ENCODE data around the gene CSE1L. TPM values are rescaled to one million over a fixed set of nuclear protein-coding genes. Genes with fewer than 3 reads are reported as not detected.

Gene CSE1L
- polyA plus RNA-seq, 1 of the 3 experiments (the other 2 are of a cell fraction) = 18.8 TPM

- POLR2A ChIA-PET = no interaction called here
- TF ChIP-seq CHD2 (IDR thresholded peaks at IDR 0.05; ENCODE audit: low read length, partially characterized antibody) (no peak), POLR2AphosphoS5 (IDR thresholded peaks at IDR 0.05; ENCODE audit: low read depth, low read length) (no peak), GABPA (IDR thresholded peaks at IDR 0.05; ENCODE audit: low read depth) (no peak), RCOR1 (IDR thresholded peaks at IDR 0.05; ENCODE audit: low read length) (no peak), JUND (IDR thresholded peaks at IDR 0.05) (no peak)
- TF ChIP-seq, protein P1, sequence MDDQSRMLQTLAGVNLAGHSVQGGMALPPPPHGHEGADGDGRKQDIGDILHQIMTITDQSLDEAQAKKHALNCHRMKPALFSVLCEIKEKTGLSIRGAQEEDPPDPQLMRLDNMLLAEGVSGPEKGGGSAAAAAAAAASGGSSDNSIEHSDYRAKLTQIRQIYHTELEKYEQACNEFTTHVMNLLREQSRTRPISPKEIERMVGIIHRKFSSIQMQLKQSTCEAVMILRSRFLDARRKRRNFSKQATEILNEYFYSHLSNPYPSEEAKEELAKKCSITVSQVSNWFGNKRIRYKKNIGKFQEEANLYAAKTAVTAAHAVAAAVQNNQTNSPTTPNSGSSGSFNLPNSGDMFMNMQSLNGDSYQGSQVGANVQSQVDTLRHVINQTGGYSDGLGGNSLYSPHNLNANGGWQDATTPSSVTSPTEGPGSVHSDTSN (IDR thresholded peaks at IDR 0.05) = no peak
- TF ChIP-seq, protein P2, sequence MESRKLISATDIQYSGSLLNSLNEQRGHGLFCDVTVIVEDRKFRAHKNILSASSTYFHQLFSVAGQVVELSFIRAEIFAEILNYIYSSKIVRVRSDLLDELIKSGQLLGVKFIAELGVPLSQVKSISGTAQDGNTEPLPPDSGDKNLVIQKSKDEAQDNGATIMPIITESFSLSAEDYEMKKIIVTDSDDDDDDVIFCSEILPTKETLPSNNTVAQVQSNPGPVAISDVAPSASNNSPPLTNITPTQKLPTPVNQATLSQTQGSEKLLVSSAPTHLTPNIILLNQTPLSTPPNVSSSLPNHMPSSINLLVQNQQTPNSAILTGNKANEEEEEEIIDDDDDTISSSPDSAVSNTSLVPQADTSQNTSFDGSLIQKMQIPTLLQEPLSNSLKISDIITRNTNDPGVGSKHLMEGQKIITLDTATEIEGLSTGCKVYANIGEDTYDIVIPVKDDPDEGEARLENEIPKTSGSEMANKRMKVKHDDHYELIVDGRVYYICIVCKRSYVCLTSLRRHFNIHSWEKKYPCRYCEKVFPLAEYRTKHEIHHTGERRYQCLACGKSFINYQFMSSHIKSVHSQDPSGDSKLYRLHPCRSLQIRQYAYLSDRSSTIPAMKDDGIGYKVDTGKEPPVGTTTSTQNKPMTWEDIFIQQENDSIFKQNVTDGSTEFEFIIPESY (IDR thresholded peaks at IDR 0.05; ENCODE audit: borderline replicate concordance, low read depth) = no peak
Measured at GRCh38 chr20:49096203-49096730, 50.2 kb downstream of the CSE1L start.

DNA sequence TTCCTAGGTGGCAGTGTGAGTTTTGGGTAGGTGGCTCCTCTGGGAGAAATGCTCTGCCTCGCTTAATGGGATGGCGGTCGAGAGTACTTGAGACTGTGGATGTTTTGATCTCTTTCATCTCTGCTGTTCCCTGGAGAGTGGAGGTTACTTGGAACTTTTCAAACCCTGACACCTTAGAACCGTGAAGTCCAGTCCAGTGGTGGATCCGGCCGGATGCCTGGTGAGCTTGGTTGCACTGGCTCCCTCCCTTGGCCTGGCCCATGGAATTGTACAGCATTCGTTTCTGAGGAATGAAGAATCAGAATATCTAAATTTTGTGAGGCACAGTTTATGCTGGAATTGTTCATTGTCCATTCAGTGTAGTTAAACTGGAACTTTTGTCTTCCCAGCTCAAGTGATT is 51.0 kb downstream of the CSE1L start:
- Histone ChIP-seq H3K4me2 (no peak overlapping the region), H4K20me1 (ENCODE audit: insufficient read depth) (no peaks in the 10 kb centered on the region), H3K4me3 (ENCODE audit: low read depth in 2 of 2, low read length in 1 of 2) (no peak overlapping the region), H3F3A (replicated peaks; ENCODE audit: insufficient read depth) (peaks cover 7% of the 10 kb centered on the region), H3K79me2 (ENCODE audit: insufficient read depth) (peaks cover 17% of the 10 kb centered on the region; the same call in 1 of the 2 replicates), H3K9me3 (no peaks in the 10 kb centered on the region), H3K27me3 (ENCODE audit: insufficient read depth) (no peaks in the 10 kb centered on the region), H3K36me3 (replicated peaks in 1 of 2; ENCODE audit: control insufficient read depth in 1 of 2, insufficient read depth in 2 of 2, low read length in 1 of 2) (peaks cover 64 to 74% of the 10 kb centered on the region in 2 experiments), H2AFZ (ENCODE audit: low read depth) (no peak overlapping the region), H3K9ac (no peak overlapping the region), H3K4me1 (ENCODE audit: control insufficient read depth in 1 of 2, insufficient read depth in 2 of 2, low read depth in 1 of 2, low read length in 1 of 2) (no peaks in the 10 kb centered on the region), H3K9me2 (no peaks in the 10 kb centered on the region), H3K27ac (ENCODE audit: low read depth in 2 of 2, low read length in 1 of 2) (no peak overlapping the region)
- ChIA-PET POLR2A (no interaction called here), CTCF (interaction anchor here (1.0 to 1.8 kb wide), 2 partner anchors 41 to 120 kb away, joined by 3 to 6 read pairs; no protein-coding TSS in a partner anchor)
- WGBS (ENCODE audit: low lambda C conversion rate) = 92% methylated on average over 7 of the region's 7 CpGs
- no peak for DNase-seq
- no peak for TF ChIP-seq EZH2phosphoT487 (IDR thresholded peaks at IDR 0.05; ENCODE audit: borderline replicate concordance, low read depth)
- TF ChIP-seq MXI1 (IDR thresholded peaks at IDR 0.05; ENCODE audit: low read depth, low read length) = no peak
- no peak for TF ChIP-seq GATA2 (CRISPR knock-in tag; IDR thresholded peaks at IDR 0.05)
- TF ChIP-seq, protein P3, sequence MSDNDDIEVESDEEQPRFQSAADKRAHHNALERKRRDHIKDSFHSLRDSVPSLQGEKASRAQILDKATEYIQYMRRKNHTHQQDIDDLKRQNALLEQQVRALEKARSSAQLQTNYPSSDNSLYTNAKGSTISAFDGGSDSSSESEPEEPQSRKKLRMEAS (IDR thresholded peaks at IDR 0.05; ENCODE audit: low read depth) = no peak
- TF ChIP-seq IRF3 (IDR thresholded peaks at IDR 0.05; ENCODE audit: low read depth, low read length) = no peak
- TF ChIP-seq RXRA (IDR thresholded peaks at IDR 0.05; ENCODE audit: borderline replicate concordance, low read depth) = no peak
- no peak for TF ChIP-seq MEF2A (IDR thresholded peaks at IDR 0.05; ENCODE audit: borderline replicate concordance, low read depth)
- TF ChIP-seq NFIC (IDR thresholded peaks at IDR 0.05; ENCODE audit: borderline replicate concordance) = no peak
- TF ChIP-seq SMC3 (IDR thresholded peaks at IDR 0.05; ENCODE audit: low read depth, low read length) = no peak
- TF ChIP-seq RFX5 (IDR thresholded peaks at IDR 0.05; ENCODE audit: low read length) = no peak
- TF ChIP-seq, protein P4, sequence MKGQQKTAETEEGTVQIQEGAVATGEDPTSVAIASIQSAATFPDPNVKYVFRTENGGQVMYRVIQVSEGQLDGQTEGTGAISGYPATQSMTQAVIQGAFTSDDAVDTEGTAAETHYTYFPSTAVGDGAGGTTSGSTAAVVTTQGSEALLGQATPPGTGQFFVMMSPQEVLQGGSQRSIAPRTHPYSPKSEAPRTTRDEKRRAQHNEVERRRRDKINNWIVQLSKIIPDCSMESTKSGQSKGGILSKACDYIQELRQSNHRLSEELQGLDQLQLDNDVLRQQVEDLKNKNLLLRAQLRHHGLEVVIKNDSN (IDR thresholded peaks at IDR 0.05; ENCODE audit: borderline replicate concordance, low read depth) = no peak
- no peak for TF ChIP-seq RCOR1 (IDR thresholded peaks at IDR 0.05; ENCODE audit: low read length)
- TF ChIP-seq SIN3A (IDR thresholded peaks at IDR 0.05; ENCODE audit: borderline replicate concordance, low read depth, low read length) = no peak
- TF ChIP-seq CHD2 (IDR thresholded peaks at IDR 0.05; ENCODE audit: low read length, partially characterized antibody) = no peak
- no peak for TF ChIP-seq JUND (IDR thresholded peaks at IDR 0.05)

More at GRCh38 chr20:49096203-49096730, 50.2 kb downstream of the CSE1L start:
- DNase-seq = no peak
- Histone ChIP-seq H3K9me3 (no peaks in the 10 kb centered on the region), H3K9ac (no peak overlapping the region), H2AFZ (ENCODE audit: low read depth) (no peak overlapping the region), H3K4me2 (no peak overlapping the region), H3K9me2 (no peaks in the 10 kb centered on the region), H3K4me1 (ENCODE audit: control insufficient read depth in 1 of 2, insufficient read depth in 2 of 2, low read depth in 1 of 2, low read length in 1 of 2) (no peaks in the 10 kb centered on the region), H3K4me3 (ENCODE audit: low read depth in 2 of 2, low read length in 1 of 2) (no peak overlapping the region), H3K79me2 (ENCODE audit: insufficient read depth) (peaks cover 17% of the 10 kb centered on the region; the same call in 1 of the 2 replicates), H3F3A (replicated peaks; ENCODE audit: insufficient read depth) (peaks cover 7% of the 10 kb centered on the region), H4K20me1 (ENCODE audit: insufficient read depth) (no peaks in the 10 kb centered on the region), H3K27me3 (ENCODE audit: insufficient read depth) (no peaks in the 10 kb centered on the region), H3K36me3 (replicated peaks in 1 of 2; ENCODE audit: control insufficient read depth in 1 of 2, insufficient read depth in 2 of 2, low read length in 1 of 2) (peaks cover 60 to 74% of the 10 kb centered on the region in 2 experiments), H3K27ac (ENCODE audit: low read depth in 2 of 2, low read length in 1 of 2) (no peak overlapping the region)
- 86% methylated on average over 7 of the region's 7 CpGs for WGBS (ENCODE audit: low lambda C conversion rate)
- CTCF ChIA-PET = interaction anchor here (1.8 kb wide), 1 partner anchor 121 kb away, joined by 6 read pairs; no protein-coding TSS in a partner anchor

Measured in SK-N-SH (cell line).